CD4-positive, alpha-beta T cell treated with Interferon alpha-2 for 1 hour (primary cell): ENCODE results near the gene LRMDA.

Experiments used
- DNase-seq, 2 donors: peaks; one replicate each; pipeline ENCODE4 v3.0.0-alpha.2; 2020 to 2022

Gene LRMDA

DNA sequence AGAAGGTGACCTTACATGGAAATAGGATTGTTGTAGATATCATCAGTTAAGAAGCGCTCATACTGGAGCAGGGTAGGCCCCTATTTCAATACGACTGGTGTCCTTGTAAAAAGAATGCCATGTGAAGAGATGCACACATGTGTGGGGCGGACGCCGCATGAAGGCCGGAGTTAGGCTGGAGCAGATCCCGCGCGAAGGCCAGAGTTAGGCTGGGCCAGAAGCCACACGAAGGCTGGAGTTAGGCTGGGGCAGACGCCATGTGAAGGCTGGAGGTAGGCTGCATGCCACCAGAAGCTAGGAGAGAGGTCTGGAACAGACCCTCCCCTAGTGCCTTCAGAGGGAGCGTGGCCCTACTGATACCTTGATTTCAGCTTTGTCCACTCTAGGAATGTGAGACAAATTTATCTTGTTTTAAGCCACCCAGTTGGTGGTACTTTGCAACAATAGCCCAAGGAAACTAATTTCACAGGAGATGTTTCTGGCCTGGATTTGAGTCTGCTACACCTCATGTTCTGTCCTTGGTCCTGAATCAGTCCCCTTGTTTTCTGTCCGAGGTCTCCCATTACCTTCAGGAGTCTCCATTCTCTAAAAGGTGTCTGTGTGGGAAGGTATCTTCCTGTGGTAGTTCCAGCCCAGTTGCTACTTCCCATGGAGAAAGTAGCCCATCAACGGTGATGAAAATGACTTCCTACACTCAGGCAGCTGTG lies 585.8 kb downstream of the LRMDA start:
- DNase-seq: no peak

DNA sequence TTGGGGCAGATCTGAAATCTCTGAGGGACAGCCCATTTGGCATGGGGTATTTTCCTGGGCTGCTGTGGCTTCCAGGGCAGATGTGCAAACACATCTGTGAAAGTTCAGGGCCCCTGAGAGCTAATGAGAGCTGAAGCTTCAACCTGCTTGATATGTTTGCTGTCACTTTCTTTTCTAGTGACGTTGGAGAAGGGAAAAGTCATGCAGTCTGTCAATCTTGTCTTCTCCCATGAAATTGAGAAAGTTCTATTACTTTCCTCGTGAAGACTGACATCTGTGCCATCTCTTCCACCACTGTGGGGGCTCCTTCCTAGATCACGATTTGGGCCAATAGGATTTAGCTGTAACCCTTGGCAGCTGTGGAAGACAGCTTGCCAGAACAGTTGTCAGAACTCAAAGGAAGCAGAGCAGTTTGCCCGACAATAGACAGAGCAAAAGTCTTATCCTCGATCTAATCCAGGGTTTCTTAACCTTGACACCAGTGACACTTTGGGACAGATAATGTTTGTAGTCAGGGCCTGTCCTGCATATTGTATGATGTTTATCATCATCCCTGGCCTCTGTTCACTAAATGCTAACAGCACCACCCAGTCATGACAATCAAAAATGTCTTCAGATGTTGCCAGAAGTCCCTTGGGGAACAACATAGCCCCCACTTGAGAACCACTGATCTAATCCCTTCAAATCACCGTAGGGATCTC lies 586.5 kb downstream of the LRMDA start:
- DNase-seq: no peak

DNA sequence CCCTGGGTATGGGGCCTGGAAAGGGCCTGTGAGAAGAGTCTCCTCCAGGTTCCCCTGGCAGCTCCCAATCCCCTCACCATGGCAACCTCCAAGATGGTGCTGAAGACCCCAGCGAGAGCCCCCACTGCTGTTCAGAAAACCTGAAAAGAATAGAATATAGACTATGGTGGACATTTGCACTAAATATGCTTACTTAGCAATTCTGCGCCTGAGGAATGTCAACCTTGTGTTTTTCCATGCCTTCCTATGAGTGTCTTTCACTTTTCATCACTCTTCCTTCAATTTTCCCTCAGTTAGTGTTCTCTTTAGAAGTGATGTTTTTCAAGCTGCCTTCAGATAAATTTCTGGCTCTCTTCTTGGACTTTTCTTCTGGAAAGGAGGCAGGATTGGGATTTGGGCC lies 589.2 kb downstream of the LRMDA start:
- no peak for DNase-seq

DNA sequence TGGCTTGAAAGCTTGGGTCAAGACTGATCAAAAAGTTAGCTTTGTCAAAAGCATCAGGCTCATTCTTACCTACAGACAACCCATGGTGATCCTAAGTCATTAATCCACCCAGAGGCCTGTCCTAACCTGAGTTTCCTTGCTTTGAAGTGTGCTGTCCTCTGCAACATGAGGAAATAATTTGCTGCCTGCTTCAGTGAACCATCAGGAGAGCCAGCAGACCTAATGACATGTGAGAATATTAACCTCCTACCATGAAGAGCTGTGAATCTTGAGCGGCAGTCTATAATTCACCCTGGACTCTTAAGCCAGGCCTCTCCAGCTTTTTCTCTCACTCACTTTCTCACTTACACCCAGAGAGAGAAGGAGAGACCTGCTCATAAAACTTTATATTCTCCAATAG lies 590.0 kb downstream of the LRMDA start:
- DNase-seq: no peak

DNA sequence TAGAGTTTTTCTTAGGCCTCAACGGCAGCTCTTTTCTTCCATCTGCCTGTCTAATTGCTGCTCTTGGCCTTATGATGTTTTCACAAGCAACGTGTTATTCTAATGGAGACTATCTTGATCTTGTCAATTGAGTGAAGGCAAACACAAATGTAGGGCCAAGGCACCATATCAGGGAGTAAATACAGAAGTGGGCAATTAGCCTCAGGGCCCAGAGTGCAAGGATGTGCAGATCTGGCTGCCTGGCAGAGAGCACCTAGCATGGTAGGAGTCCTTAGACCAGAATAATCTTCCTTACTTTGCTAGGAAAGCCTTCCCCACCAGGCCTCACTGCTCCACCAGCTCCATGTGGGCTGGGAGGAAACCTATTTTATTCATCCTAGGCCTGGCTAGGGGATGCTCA lies 590.9 kb downstream of the LRMDA start:
- no peak for DNase-seq

DNA sequence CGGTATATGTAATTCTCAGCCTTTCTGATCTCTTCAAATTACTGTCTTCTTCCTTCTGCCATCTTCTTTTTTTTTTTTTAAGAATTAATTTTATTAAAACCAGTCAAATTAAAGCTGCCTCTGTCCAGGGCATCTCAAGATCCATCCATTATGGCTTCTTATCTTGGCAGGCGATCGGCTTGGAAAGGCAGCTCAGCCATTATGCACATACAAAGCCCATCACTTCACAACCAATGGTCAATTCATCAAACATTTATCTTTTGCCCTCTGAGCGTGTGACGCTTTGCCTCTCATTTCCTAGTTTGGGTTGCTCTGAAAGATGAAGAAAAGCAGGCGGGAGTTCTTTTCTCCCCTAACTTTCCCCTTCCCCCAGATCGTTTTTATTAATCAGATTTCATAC lies 591.6 kb downstream of the LRMDA start:
- DNase-seq: no peak

DNA sequence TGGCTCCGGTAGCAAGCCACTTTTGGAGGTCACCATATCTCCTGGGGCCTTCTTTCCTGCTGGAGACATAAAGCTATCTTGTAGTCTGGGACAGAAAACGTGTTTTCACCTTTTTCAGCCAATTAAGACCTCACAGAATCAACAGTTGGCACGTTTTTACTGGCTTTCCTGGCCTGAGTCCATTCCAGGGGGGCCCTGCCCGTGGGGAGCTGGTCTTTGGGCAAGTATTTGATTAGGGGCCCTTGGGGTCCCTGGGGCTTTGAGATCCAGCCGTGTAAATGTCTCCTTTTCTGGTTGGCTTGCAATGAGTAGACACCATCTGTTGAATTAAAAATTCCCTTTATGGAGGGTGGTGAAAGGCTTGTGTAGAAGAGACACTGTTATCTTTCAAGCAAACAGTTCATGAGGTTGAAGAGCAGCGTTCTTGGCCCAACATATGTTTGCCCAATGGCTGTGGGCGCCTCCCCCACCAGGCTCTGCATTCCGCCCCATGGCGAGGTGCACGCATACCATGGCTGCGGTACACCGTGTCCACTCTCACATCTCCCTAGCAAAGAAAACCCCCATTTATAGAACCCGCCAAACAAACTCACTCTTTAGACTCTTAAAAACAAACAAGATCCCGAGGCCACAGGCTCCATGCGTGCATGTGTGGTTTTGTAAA lies 593.2 kb downstream of the LRMDA start:
- DNase-seq: no peak

DNA sequence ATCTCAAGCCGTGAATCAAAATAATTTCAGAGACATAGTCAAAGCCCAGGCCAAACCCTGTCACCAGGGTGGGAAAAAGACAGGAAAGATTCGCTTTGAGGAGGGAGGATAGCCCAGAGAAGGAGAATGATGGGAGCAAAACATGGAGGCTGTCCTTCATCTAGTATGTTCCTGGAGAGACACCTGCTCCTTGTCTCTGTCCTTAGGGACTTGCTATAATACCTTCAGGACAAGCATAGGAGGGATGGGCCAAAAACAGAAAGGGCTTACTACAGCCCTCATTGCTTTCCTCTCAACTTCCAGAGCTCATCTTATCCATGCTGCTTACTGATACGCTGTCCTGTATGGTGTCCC lies 593.7 kb downstream of the LRMDA start:
- DNase-seq: no peak

DNA sequence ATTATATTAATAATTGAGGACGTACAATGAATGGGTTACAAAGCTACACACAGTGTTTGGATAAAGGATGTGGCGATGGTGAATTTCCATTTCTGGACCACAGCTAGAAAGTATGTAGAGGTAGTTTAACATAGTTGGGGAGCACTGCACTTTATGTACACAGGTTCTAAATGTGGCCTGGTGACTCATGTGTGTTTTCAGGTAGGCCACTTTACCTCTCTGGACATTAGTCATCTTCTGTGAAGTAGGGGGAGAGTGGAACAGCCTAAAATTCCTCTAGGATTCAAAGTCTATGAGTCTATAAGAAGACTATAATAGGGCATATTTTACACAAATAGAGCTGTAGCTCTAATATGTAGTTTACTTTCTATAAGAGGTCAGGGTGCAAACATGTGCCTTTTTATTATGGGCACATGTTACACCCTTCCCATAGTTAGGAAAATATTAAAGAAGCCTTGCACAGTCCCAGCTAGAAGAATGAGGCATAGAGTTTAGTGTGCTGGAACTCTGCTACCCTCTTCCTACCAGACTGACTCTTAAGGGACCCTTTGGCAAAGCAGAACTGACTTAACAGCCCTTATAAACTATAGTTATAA lies 594.9 kb downstream of the LRMDA start:
- DNase-seq: no peak

DNA sequence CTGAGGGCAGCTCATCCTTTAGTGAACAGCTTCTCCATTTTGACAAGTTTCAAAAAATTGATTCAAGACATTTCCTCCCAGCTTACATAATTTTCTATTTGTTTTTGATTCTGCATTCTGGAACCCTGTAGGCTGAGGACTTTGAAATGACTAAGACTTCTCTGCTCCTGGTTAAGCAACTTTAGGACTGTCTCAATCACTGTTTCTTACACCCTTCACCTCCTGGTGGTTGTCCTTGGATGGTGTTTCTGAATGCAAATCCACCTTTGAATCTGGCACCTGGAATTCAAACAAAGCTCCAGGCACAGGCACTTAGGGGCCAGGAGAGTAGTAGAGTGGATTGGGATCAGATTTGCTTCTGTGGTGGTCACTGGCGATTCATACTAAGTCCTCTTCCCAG lies 595.5 kb downstream of the LRMDA start:
- DNase-seq: no peak

DNA sequence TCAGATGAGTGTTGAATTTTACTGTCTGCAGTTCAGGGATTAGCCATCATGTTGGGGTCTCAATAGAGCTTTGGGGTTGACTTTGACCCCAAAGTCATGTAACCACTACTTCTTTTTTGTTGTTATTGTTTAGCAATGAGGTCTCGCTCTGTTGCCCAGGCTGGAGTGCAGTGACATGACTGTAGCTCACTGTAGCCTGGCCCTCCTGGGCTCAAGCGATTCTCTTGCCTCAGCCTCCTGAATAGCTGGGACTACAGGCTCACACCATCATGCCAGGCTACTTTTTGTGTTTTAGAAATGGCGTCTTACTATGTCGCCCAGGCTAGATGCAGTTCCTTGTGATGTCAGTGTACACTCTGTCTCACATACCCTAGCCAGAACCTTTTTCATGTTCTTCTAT lies 598.4 kb downstream of the LRMDA start:
- no peak for DNase-seq

DNA sequence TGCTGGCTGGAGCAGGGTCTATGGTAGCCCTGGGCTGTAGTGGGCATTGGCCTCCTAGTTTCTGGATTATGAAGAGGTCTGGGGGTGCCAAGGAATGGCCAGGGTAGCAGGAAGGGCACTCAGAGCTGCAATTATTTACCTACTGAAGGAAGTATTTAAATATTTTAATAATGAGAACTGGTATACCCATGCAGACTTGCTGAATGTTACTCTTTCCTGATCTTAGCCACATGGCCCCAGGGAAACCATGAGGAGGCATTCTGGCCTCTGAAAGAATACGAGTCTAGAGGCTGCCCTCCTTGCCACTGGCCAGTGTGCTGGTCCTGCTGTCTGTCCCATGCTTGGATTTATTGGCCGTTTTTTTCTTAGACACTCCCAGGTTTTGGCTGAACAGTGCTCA lies 599.7 kb downstream of the LRMDA start:
- no peak for DNase-seq

DNA sequence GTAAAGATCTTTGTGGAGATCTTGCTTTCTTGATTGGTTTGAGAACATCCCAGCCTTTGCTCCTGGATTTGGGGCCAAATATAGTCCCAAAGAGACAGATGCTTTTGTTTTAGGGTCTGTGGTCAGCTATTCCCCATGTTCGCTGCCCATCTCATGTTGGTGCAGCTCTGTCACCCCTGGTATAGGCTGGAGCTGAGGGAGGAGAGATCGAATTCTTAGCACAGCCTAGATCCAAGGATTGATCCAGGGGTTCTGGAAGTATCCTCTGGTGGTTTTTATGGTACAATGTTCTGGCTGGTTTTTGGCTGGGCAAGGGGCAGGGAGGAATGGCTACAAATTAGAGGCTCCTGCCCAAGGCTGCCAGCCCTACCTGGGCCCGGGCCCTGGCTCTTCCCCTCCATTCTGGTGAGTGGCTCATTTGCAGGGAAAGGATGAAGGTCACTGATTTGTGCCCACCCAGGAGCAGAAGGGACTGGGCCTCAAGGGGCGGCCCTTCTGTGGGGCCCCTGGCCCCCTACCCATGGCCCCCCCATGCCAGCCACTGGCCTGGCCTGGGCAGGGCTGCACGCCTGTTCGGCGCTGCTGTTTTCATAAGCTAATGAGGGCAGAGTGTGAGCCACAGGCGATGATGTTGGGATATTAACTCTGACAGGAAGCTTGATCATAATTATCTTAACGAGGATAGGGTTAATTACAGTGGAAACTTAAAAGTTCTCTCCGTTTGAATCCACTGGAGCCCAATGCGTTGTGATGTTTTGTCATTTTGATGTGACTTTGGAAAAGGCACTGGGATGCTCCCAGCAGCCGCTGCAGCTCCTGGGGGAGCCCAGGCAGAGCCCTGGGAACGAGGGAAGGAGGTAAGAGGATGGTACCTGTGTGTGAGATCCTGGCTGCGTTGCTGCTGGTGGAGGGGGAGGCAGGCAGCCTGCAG lies 600.6 kb downstream of the LRMDA start:
- no peak for DNase-seq

DNA sequence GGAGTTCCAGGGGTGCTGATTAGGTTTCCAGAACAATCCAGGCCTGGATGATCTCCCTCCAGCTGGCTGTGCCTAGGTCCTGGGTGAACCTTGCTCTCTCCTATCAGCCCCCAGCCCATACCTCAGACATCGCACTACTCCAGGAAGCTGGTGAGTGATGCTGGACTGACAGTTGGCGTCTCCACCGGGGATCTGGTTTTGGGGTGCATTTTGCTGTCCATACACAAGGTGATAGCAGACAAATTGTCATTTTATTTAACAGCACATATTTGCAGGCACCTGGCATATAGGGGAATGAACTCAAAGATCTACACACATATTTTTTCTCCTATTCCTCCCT lies 601.2 kb downstream of the LRMDA start:
- DNase-seq: no peak

DNA sequence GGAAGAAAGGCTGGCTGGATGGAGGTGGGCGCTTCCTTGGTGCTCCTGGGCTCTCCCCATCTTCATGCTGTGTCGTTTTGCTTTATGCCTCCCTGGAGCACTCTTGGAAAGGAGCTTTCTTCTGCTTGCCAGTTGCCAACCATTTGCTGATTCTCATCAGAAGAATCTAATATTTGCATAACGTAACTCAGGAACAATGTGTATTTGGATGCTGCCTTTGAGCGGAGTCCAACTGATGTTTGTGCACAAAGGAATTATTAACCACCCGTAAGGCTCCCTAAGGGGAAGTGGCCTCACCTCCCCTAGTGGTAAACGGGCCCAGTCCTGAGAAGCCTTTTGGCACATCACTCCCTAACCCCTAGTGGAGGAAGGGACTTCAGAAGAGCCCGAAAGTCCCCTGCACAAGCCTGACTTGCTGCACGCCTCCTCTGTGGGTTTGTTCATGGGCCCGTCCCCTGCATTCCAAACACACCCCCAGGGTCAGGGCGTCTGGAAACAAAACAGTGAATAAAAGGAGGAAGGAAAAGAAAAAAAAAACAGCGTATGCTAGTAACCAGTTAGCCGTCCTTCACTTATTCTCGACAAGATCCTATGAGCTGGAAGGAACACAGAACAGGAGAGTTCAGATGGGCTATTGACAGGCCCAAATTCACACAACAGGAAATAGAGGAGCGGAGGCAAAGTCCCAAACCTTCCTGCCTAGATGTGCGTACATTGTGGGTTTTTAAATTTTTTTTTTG lies 602.2 kb downstream of the LRMDA start:
- no peak for DNase-seq

DNA sequence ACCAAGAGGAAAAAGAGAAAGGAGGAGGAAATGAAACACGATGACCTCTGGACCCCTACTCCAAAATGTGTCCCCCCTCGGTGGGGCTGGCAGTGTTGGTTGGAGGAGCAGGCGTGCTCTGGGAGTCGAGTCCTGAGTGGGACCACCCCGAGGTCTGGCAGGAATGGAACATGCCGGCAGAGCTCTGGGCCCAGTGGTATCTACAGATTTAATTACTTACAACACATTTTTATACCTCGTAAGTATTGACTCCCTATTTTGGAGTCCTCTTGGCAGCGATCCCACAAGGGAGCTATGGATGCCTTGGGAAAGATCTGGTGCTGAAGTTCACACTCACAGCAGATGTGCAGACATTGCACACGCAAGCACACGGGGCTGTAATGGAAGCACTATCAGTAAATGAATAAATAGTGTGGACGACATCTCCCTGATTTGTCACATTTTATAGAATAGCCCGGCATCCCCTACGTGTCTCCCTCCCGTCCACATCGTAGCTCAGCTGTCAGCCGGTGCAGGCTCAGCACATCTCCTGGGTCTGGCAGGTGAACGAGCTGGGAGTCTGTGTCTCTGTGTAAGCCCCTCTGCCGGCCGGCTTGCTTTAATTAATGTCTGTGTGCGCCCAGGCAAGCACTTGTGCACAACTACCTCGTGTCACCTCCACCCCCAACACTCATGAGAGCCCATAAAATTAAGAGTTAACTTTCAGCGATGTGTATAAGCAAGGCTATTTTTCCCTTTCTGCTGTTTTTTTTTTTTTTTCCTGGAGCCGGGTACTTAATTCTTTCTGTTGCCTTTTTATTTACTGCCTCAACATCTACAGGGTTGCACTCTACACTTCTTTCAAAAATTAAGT lies 603.2 kb downstream of the LRMDA start:
- DNase-seq: no peak

DNA sequence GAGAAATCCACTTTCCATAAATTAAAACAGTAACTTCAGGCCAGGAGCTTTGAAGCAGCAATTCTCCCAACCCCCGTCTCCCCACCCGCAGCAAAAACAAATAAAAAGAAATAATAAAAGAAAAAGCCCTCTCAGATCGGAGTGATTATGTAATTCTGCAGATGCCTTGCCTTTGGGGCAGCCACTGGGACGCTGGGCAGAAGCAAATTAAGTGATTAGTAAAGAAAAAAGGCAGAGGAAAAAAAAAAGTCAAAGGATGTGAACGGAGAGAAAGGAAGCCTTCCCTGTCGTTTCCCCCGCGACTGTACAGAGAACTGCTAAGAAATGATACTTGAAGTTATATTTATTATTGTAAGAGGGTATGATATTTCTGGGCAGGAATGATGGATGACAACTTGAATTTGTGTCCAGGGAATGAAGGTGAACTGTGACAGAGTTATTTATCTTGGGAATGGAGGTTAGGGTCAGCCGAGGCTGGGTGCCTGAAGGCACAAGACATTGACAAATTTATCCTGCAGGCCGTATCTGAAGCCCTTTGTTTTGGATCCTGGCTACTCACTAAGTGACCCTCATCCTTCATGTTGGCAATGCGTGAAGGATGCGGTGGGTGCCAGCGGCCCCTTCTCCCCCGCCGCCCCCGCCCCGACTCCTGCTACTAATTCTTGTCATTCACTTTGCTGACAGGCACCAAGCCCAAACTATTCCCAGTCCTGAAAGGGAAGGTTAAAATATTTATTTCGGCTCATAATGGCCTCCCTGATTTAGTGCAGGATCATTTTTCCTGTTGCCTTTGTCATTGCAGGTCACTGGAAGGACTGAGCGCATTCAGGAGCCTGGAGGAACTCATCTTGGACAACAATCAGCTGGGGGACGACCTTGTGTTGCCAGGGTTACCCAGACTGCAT lies 604.0 kb downstream of the LRMDA start:
- no peak for DNase-seq

DNA sequence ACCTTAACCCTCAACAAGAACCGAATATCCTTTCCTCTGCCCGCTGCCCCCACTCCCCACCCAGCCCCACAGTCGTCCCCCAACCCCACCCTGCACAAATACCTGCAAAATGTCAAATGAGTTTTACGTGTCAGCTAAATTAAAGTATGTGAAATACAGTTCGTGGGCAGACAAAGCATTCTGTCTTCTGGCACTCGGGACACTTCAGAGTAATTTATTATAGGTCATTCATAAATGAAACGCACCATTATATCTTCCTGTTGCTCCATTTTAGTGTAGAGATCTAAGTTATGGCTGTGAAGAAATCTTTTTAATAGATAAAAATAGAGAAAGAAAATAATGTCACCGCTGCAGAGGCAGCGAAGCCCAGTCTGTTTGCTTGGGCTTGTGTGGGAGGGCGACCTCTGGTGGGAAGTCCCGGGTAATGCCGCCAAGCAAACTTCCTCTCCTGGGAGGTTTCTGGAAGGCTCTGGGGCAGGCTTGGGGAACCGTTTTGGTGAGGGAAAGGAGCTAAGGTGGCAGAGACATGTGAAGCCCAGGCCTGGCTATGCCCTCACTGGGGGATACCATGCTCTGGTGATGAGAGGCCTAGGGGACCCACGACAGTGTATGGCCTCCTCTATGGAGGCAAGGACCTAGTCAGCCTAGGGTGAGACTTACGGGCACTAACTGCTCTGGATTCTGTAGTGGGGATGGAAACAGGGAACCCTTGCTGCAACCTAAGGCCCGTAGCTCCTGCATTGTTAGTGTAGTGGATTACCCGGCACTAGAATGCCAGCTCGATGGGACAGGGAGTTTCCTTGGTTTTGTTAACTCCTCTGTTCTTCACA lies 604.9 kb downstream of the LRMDA start:
- DNase-seq: peak; percentile 27 to 40

DNA sequence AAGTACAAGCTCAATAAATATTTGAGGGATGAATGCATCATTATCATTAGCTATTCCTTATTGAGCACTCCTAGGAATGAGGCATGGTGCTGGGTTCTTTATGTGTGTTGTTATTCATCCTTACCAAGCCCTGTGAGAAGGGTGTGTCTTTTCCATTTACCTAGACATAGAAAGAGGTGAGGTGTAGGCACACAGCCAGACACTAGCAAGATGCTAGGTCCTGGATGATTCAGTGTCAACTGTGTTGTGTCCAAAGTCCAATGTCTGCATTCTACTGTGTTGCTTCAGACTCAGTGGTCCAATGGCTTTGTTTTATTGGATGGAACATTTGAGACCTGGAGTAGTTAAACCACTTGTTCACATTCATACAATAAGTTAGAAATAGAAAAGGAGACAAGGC lies 605.5 kb downstream of the LRMDA start:
- no peak for DNase-seq
